Measurements from ENCODE around the gene NAT10.
"Not testable (repeated sequence)": the region's sequence is repeated elsewhere in the genome, so short reads cannot be mapped to it uniquely, and the experiment has no call there.

NAT10 gene

GRCh38 chr11:34064291-34064690 is 41.1 kb upstream of the NAT10 start:
- peak overlapping the region; percentile 5 for H3K4me2 ChIP-seq (ENCODE audit: low read depth, low read length, poor library complexity, severe bottlenecking)
- peaks cover 19% of the 10 kb centered on the region for H4K20me1 ChIP-seq (ENCODE audit: low read depth, low read length)
- no peaks in the 10 kb centered on the region for H3K27me3 ChIP-seq (ENCODE audit: low read length)

GRCh38 chr11:34065505-34066203 is 39.8 kb upstream of the NAT10 start:
- Histone ChIP-seq H3F3A (ENCODE audit: insufficient read depth) (peaks cover 15% of the 10 kb centered on the region), H3K4me2 (ENCODE audit: low read depth, low read length, poor library complexity, severe bottlenecking) (peak overlapping the region; percentile 2), H3K9me2 (replicated peaks; ENCODE audit: insufficient read depth, low read length) (no peaks in the 10 kb centered on the region), H3K27me3 (ENCODE audit: low read length) (no peaks in the 10 kb centered on the region), H3K9me3 (ENCODE audit: insufficient read depth, low read length) (no peaks in the 10 kb centered on the region), H4K20me1 (ENCODE audit: low read depth, low read length) (peaks cover 20% of the 10 kb centered on the region), H3K36me3 (ENCODE audit: low read length) (peaks cover 2% of the 10 kb centered on the region; the same call in 1 of the 2 replicates), H2AFZ (ENCODE audit: low read depth, low read length, severe bottlenecking) (no peak overlapping the region), H3K79me2 (ENCODE audit: insufficient read depth, low read length) (peaks cover 97% of the 10 kb centered on the region), H3K27ac (ENCODE audit: low read depth, low read length) (0 out of 2 replicates have a peak overlapping the region, but pooled peaks have one; percentile 37), H3K9ac (ENCODE audit: low read length) (no peak overlapping the region), H3K4me3 (ENCODE audit: insufficient read depth, low read length, poor library complexity, severe bottlenecking) (no peak overlapping the region)
- TF ChIP-seq EZH2phosphoT487 (conservative IDR thresholded peaks at IDR 0.05; ENCODE audit: low read length) (no peak), CTCF (IDR thresholded peaks at IDR 0.05; ENCODE audit: insufficient read depth, low read length, poor library complexity, severe bottlenecking) (no peak)

More at GRCh38 chr11:34064291-34064690, 41.1 kb upstream of the NAT10 start:
- Histone ChIP-seq H3K4me3 (ENCODE audit: insufficient read depth, low read length, poor library complexity, severe bottlenecking) (no peak overlapping the region), H3K9ac (ENCODE audit: low read length) (no peak overlapping the region), H2AFZ (ENCODE audit: low read depth, low read length, severe bottlenecking) (no peak overlapping the region), H3K27ac (ENCODE audit: low read depth, low read length) (no peak overlapping the region), H3F3A (ENCODE audit: insufficient read depth) (peaks cover 15% of the 10 kb centered on the region), H3K79me2 (ENCODE audit: insufficient read depth, low read length) (peaks cover 97% of the 10 kb centered on the region), H3K9me2 (replicated peaks; ENCODE audit: insufficient read depth, low read length) (no peaks in the 10 kb centered on the region), H3K9me3 (ENCODE audit: insufficient read depth, low read length) (no peaks in the 10 kb centered on the region), H3K36me3 (ENCODE audit: low read length) (peaks cover 2% of the 10 kb centered on the region; the same call in 1 of the 2 replicates)
- no peak for TF ChIP-seq CTCF (IDR thresholded peaks at IDR 0.05; ENCODE audit: insufficient read depth, low read length, poor library complexity, severe bottlenecking)
- TF ChIP-seq EZH2phosphoT487 (conservative IDR thresholded peaks at IDR 0.05; ENCODE audit: low read length), result no peak

- peaks cover 17% of the 10 kb centered on the region for H4K20me1 ChIP-seq (ENCODE audit: low read depth, low read length)
- peaks cover 15% of the 10 kb centered on the region for H3F3A ChIP-seq (ENCODE audit: insufficient read depth)
- H3K4me2 ChIP-seq (ENCODE audit: low read depth, low read length, poor library complexity, severe bottlenecking), result peak overlapping the region; percentile 48
- H3K9me3 ChIP-seq (ENCODE audit: insufficient read depth, low read length); H3K9me2 ChIP-seq (replicated peaks; ENCODE audit: insufficient read depth, low read length); H3K27me3 ChIP-seq (ENCODE audit: low read length); H3K9ac ChIP-seq (ENCODE audit: low read length); H3K36me3 ChIP-seq (ENCODE audit: low read length); H2AFZ ChIP-seq (ENCODE audit: low read depth, low read length, severe bottlenecking); H3K4me3 ChIP-seq (ENCODE audit: insufficient read depth, low read length, poor library complexity, severe bottlenecking): not testable (repeated sequence)
- H3K79me2 ChIP-seq (ENCODE audit: insufficient read depth, low read length), result peaks cover 96% of the 10 kb centered on the region
- H3K27ac ChIP-seq (ENCODE audit: low read depth, low read length), result peak overlapping the region; percentile 53
These were observed 38.7 kb upstream of the NAT10 start for GRCh38 chr11:34066766-34067165.

DNA sequence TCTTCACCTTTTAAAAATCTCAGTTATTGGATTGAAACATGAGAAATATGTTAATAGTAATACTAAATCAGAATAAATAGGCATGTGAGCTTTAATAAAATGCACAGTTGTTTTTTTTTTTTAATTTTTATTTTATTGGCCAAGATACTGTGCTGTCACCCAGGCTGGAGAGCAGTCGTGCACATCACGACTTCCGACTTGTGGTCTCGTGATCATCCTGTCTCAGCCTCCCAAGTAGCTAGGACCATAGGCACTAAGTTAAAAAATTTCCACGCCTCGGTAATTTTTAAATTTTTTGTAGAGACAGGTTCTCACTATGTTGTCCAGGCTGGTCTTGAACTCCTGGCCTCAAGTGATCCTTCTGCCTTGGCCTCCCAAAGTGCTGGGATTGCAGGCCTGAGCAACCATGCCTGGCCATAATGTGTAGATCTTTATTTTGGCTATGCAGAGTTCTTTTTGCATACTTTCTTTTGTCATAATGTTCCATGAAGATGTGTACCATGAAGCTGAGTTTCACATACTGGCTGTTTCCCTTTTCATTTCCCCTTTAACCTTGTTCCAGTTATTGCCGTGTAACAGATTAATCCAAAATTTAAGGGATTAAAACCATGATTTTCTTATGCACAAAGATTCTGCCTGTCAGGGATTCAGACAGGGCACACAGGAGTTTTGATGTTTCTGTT is 37.9 kb upstream of the NAT10 start:
- Histone ChIP-seq H3K9me2 (replicated peaks; ENCODE audit: insufficient read depth, low read length) (no peaks in the 10 kb centered on the region), H3F3A (ENCODE audit: insufficient read depth) (peaks cover 15% of the 10 kb centered on the region), H3K27me3 (ENCODE audit: low read length) (no peaks in the 10 kb centered on the region), H3K79me2 (ENCODE audit: insufficient read depth, low read length) (peaks cover 96% of the 10 kb centered on the region), H3K9me3 (ENCODE audit: insufficient read depth, low read length) (no peaks in the 10 kb centered on the region), H3K27ac (ENCODE audit: low read depth, low read length) (peak overlapping the region; percentile 53), H3K4me2 (ENCODE audit: low read depth, low read length, poor library complexity, severe bottlenecking) (peak overlapping the region; percentile 48), H2AFZ (ENCODE audit: low read depth, low read length, severe bottlenecking) (no peak overlapping the region), H3K4me3 (ENCODE audit: insufficient read depth, low read length, poor library complexity, severe bottlenecking) (no peak overlapping the region), H3K9ac (ENCODE audit: low read length) (no peak overlapping the region), H4K20me1 (ENCODE audit: low read depth, low read length) (peaks cover 17% of the 10 kb centered on the region), H3K36me3 (ENCODE audit: low read length) (peaks cover 4% of the 10 kb centered on the region; the same call in 1 of the 2 replicates)
- no peak for TF ChIP-seq CTCF (IDR thresholded peaks at IDR 0.05; ENCODE audit: insufficient read depth, low read length, poor library complexity, severe bottlenecking)
- TF ChIP-seq EZH2phosphoT487 (conservative IDR thresholded peaks at IDR 0.05; ENCODE audit: low read length), result no peak
